ENCODE measurements around the gene CNR2. TPM values are rescaled to one million over a fixed set of nuclear protein-coding genes. Genes with fewer than 3 reads are reported as not detected.
"Not testable (repeated sequence)": the region's sequence is repeated elsewhere in the genome, so short reads cannot be mapped to it uniquely, and the experiment has no call there.

Gene CNR2
- total RNA-seq, 1 donor from 2014 or later: 0.16 TPM

- intact Hi-C loops (cut with micrococcal nuclease): no loop called here
Measured at GRCh38 chr1:23885222-23885621, 27.9 kb downstream of the CNR2 start.

GRCh38 chr1:23882746-23883145, 30.4 kb downstream of the CNR2 start:
- intact Hi-C loops (cut with micrococcal nuclease): no loop called here

- intact Hi-C loops (cut with micrococcal nuclease): no loop called here
Measured at GRCh38 chr1:23879809-23880208, 33.4 kb downstream of the CNR2 start.

- intact Hi-C loops (cut with micrococcal nuclease): no loop called here
Measured at GRCh38 chr1:23878668-23879067, 34.5 kb downstream of the CNR2 start.

GRCh38 chr1:23875382-23875781, 37.8 kb downstream of the CNR2 start:
- intact Hi-C loops (cut with micrococcal nuclease): no loop called here

GRCh38 chr1:23872421-23872820, 40.7 kb downstream of the CNR2 start:
- intact Hi-C loops (cut with micrococcal nuclease): no loop called here

- intact Hi-C loops (cut with micrococcal nuclease): loop anchor here (2.0 to 5.0 kb wide), 3 partner anchors 42 to 88 kb away; partner anchors contain the start of genes HMGCL and PNRC2
Measured at GRCh38 chr1:23869051-23869450, 44.1 kb downstream of the CNR2 start.

GRCh38 chr1:23868557-23869016, 44.6 kb downstream of the CNR2 start:
- intact Hi-C loops (cut with micrococcal nuclease): loop anchor here (1.0 to 5.0 kb wide), 5 partner anchors 41 to 96 kb away; partner anchors contain the start of genes HMGCL and PNRC2

- intact Hi-C loops (cut with micrococcal nuclease): loop anchor here (1.0 to 5.0 kb wide), 5 partner anchors 41 to 96 kb away; partner anchors contain the start of genes HMGCL and PNRC2
Measured at GRCh38 chr1:23867895-23868556, 45.1 kb downstream of the CNR2 start, which contains the start of gene FUCA1. Gene FUCA1, minus strand, starts transcription at chr1:23868290. Its CDS starts 4 bp downstream, at chr1:23868286.

GRCh38 chr1:23867542-23867894, 45.6 kb downstream of the CNR2 start:
- intact Hi-C loops (cut with micrococcal nuclease): loop anchor here (5.0 kb wide), 2 partner anchors 40 to 90 kb away; partner anchors contain the start of genes HMGCL and PNRC2

GRCh38 chr1:23865543-23865930, 47.6 kb downstream of the CNR2 start:
- intact Hi-C loops (cut with micrococcal nuclease): loop anchor here (5.0 kb wide), 2 partner anchors 38 to 92 kb away; partner anchors contain the start of genes HMGCL and PNRC2

GRCh38 chr1:23864801-23865542, 48.2 kb downstream of the CNR2 start:
- intact Hi-C loops (cut with micrococcal nuclease): loop anchor here (5.0 kb wide), 2 partner anchors 38 to 92 kb away; partner anchors contain the start of genes HMGCL and PNRC2

GRCh38 chr1:23862640-23863039, 50.5 kb downstream of the CNR2 start:
- intact Hi-C loops (cut with micrococcal nuclease): no loop called here

GRCh38 chr1:23854568-23854967, 58.6 kb downstream of the CNR2 start:
- intact Hi-C loops (cut with micrococcal nuclease): no loop called here

GRCh38 chr1:23853124-23853523, 60.0 kb downstream of the CNR2 start:
- intact Hi-C loops (cut with micrococcal nuclease): not testable (repeated sequence)

- intact Hi-C loops (cut with micrococcal nuclease): not testable (repeated sequence)
Measured at GRCh38 chr1:23851406-23851805, 61.8 kb downstream of the CNR2 start.

GRCh38 chr1:23848673-23849616, 64.2 kb downstream of the CNR2 start:
- intact Hi-C loops (cut with micrococcal nuclease): no loop called here

- intact Hi-C loops (cut with micrococcal nuclease): not testable (repeated sequence)
Measured at GRCh38 chr1:23847482-23848095, 65.6 kb downstream of the CNR2 start.

GRCh38 chr1:23845163-23845562, 68.0 kb downstream of the CNR2 start:
- intact Hi-C loops (cut with micrococcal nuclease): no loop called here

- intact Hi-C loops (cut with micrococcal nuclease): no loop called here
Measured at GRCh38 chr1:23843644-23844043, 69.5 kb downstream of the CNR2 start.

All from T-helper 2 cell treated with Interferon-gamma antibody and Interleukin-4, amounts not matched to agents 100 ng/mL and 5 ng/mL, for 36 hours (primary cell).